OCI-LY1 (cell line): ENCODE data around the gene OR13C3.

ENCODE experiments used
- CTCF ChIP-seq: fragments of 200-600 bp; sonication (generic), shearing (Covaris generic); IDR thresholded peaks from 2 replicates; pipeline ENCODE4 v1.5.1; 2017; ENCODE audit warnings: mild to moderate bottlenecking, antibody characterized with exemption, low read length, moderate library complexity, mixed read lengths
- EZH2 ChIP-seq: fragments of 200-600 bp; sonication (generic), shearing (Covaris generic); IDR thresholded peaks from 2 replicates; pipeline ENCODE4 v1.8.0; 2017; ENCODE audit warnings: borderline replicate concordance, mixed run types, mild to moderate bottlenecking, antibody characterized with exemption, low read length, moderate library complexity, mixed read lengths

- TF ChIP-seq CTCF (no peak), EZH2 (no peak)
Measured at GRCh38 chr9:104564358-104564757, 27.7 kb upstream of the OR13C3 start.
